Measurements from ENCODE around the gene ARID1B.

- no peak for TF ChIP-seq POLR2A (IDR thresholded peaks at IDR 0.05)
- TF ChIP-seq, protein P1, sequence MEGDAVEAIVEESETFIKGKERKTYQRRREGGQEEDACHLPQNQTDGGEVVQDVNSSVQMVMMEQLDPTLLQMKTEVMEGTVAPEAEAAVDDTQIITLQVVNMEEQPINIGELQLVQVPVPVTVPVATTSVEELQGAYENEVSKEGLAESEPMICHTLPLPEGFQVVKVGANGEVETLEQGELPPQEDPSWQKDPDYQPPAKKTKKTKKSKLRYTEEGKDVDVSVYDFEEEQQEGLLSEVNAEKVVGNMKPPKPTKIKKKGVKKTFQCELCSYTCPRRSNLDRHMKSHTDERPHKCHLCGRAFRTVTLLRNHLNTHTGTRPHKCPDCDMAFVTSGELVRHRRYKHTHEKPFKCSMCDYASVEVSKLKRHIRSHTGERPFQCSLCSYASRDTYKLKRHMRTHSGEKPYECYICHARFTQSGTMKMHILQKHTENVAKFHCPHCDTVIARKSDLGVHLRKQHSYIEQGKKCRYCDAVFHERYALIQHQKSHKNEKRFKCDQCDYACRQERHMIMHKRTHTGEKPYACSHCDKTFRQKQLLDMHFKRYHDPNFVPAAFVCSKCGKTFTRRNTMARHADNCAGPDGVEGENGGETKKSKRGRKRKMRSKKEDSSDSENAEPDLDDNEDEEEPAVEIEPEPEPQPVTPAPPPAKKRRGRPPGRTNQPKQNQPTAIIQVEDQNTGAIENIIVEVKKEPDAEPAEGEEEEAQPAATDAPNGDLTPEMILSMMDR (IDR thresholded peaks at IDR 0.05), result no peak
These were observed 391.3 kb downstream of the ARID1B start for GRCh38 chr6:157168471-157168870.
